Measurements from ENCODE around the gene DOLPP1.

DNA sequence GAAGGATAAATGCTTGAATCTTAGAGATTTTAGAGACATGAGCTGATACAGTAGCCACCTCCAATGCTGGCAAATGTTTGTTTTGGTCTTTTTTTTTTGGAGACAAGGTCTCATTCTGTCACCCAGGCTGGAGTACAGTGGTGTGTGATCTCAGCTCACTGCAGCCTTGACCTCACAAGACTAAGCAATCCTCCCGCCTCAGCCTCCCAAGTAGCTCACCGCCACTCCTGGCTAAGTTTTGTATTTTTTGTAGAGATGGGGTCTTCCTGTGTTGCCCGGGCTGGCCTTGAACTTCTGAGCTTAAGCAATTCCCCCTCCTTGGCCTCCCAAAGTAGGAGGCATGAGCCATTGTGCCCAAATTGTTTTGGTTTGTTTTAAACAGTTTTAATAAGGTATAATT is 6.8 kb upstream of the DOLPP1 start:
- TF ChIP-seq CTCF (IDR thresholded peaks at IDR 0.05; ENCODE audit: low read depth, low read length) (no peak), EZH2phosphoT487 (IDR thresholded peaks at IDR 0.05; ENCODE audit: low read depth) (no peak)

All from OCI-LY3 (cell line).